Measurements from ENCODE around the gene TRABD2B.

- TF ChIP-seq CREM (IDR thresholded peaks at IDR 0.05) (no peak), CREM (CRISPR knock-in tag; IDR thresholded peaks at IDR 0.05) (no peak), TAF1 (CRISPR knock-in tag; IDR thresholded peaks at IDR 0.05) (no peak), GABPA (IDR thresholded peaks at IDR 0.05; ENCODE audit: low read depth, low read length) (no peak), GABPA (CRISPR knock-in tag; IDR thresholded peaks at IDR 0.05; ENCODE audit: low read depth) (no peak), EZH2 (conservative IDR thresholded peaks at IDR 0.05; ENCODE audit: low read depth, low read length) (no peak), ZNF121 (CRISPR knock-in tag; IDR thresholded peaks at IDR 0.05) (no peak), ZBTB46 (CRISPR knock-in tag; IDR thresholded peaks at IDR 0.05; ENCODE audit: borderline replicate concordance) (no peak), MYC (CRISPR knock-in tag; IDR thresholded peaks at IDR 0.05; ENCODE audit: borderline replicate concordance) (no peak), POLR2A (IDR thresholded peaks at IDR 0.05; ENCODE audit: insufficient read depth in 1 of 2, low read depth in 2 of 2, low read length in 2 of 2) (no peak), CTCF (CRISPR knock-in tag; IDR thresholded peaks at IDR 0.05) (no peak)
Observed at GRCh38 chr1:47898133-47898845, 98.9 kb downstream of the TRABD2B start.
